Type B pancreatic cell (in vitro differentiated cells): Measurements from ENCODE around the gene RBFOX1. TPM values are rescaled to one million over a fixed set of nuclear protein-coding genes. Genes with fewer than 3 reads are reported as not detected.

Experiments used
- DNase-seq: peaks from one replicate; pipeline ENCODE4 v3.0.0; 2021; ENCODE audit warnings: mixed read lengths; ENCODE audit not compliant: unreplicated experiment; ENCODE audit errors: extremely low spot score
- H3K27ac Mint-ChIP-seq: 2 replicates; pipeline ENCODE4 v1.8.0; 2021; ENCODE audit warnings: mild to moderate bottlenecking, mixed read lengths
- H3K27me3 Mint-ChIP-seq: 2 replicates; pipeline ENCODE4 v1.8.0; 2021; ENCODE audit warnings: mixed read lengths
- H3K36me3 Mint-ChIP-seq: 2 replicates; pipeline ENCODE4 v1.8.0; 2021; ENCODE audit warnings: mixed read lengths
- H3K4me1 Mint-ChIP-seq: one replicate; pipeline ENCODE4 v1.8.0; 2021; ENCODE audit warnings: mixed read lengths; ENCODE audit not compliant: unreplicated experiment
- H3K4me3 Mint-ChIP-seq: 2 replicates; pipeline ENCODE4 v1.8.0; 2021; ENCODE audit warnings: mild to moderate bottlenecking, mixed read lengths
- H3K9me3 Mint-ChIP-seq: 2 replicates; pipeline ENCODE4 v1.8.0; 2021; ENCODE audit warnings: mixed read lengths
- CTCF ChIP-seq: fragments of 200-600 bp; sonication (generic); conservative IDR thresholded peaks from 2 replicates; pipeline ENCODE4 v1.5.0; 2021; ENCODE audit warnings: antibody characterized with exemption, mild to moderate bottlenecking
- total RNA-seq: library from RNA; stranded (reverse); gene quantifications from 2 replicates; pipeline ENCODE4 v1.2.1, GENCODE V29; 2021; ENCODE audit warnings: low replicate concordance

RBFOX1 gene
- total RNA-seq, 1 donor from 2014 or later = 21.0 TPM

- no peak for DNase-seq
- H3K4me1 Mint-ChIP-seq = peaks cover 13% of the 10 kb centered on the region
- no peak for TF ChIP-seq CTCF
- H3K36me3 Mint-ChIP-seq = no peaks in the 10 kb centered on the region
- H3K4me3 Mint-ChIP-seq = no peak overlapping the region
- peaks cover 8% of the 10 kb centered on the region for H3K27me3 Mint-ChIP-seq
- H3K9me3 Mint-ChIP-seq = no peaks in the 10 kb centered on the region
- no peak overlapping the region for H3K27ac Mint-ChIP-seq
Measured at GRCh38 chr16:7443648-7444365, 111.2 kb downstream of the RBFOX1 start.

GRCh38 chr16:7449306-7449705 lies 116.7 kb downstream of the RBFOX1 start:
- no peaks in the 10 kb centered on the region for H3K36me3 Mint-ChIP-seq
- no peak overlapping the region for H3K27ac Mint-ChIP-seq
- peaks cover 13% of the 10 kb centered on the region for H3K27me3 Mint-ChIP-seq
- H3K4me3 Mint-ChIP-seq = no peak overlapping the region
- peaks cover 5% of the 10 kb centered on the region for H3K4me1 Mint-ChIP-seq
- no peak for TF ChIP-seq CTCF
- DNase-seq = no peak
- peaks cover 8% of the 10 kb centered on the region for H3K9me3 Mint-ChIP-seq

GRCh38 chr16:7449808-7450207 lies 117.2 kb downstream of the RBFOX1 start:
- DNase-seq = no peak
- Mint-ChIP-seq H3K4me3 (no peak overlapping the region), H3K4me1 (peaks cover 5% of the 10 kb centered on the region), H3K9me3 (peaks cover 8% of the 10 kb centered on the region), H3K27ac (no peak overlapping the region), H3K36me3 (no peaks in the 10 kb centered on the region), H3K27me3 (peaks cover 13% of the 10 kb centered on the region)
- no peak for TF ChIP-seq CTCF

- no peaks in the 10 kb centered on the region for H3K36me3 Mint-ChIP-seq
- peaks cover 8% of the 10 kb centered on the region for H3K9me3 Mint-ChIP-seq
- peaks cover 5% of the 10 kb centered on the region for H3K4me1 Mint-ChIP-seq
- DNase-seq = no peak
- TF ChIP-seq CTCF = no peak
- H3K4me3 Mint-ChIP-seq = no peak overlapping the region
- peaks cover 13% of the 10 kb centered on the region for H3K27me3 Mint-ChIP-seq
- H3K27ac Mint-ChIP-seq = no peak overlapping the region
Measured at GRCh38 chr16:7450440-7450839, 117.8 kb downstream of the RBFOX1 start.

GRCh38 chr16:7452090-7452489 lies 119.4 kb downstream of the RBFOX1 start:
- Mint-ChIP-seq H3K4me1 (no peaks in the 10 kb centered on the region), H3K9me3 (peaks cover 8% of the 10 kb centered on the region), H3K36me3 (no peaks in the 10 kb centered on the region), H3K27me3 (peaks cover 10% of the 10 kb centered on the region), H3K27ac (no peak overlapping the region), H3K4me3 (no peak overlapping the region)
- DNase-seq = no peak
- TF ChIP-seq CTCF = no peak
